GM23248 (cell line): ENCODE results near the gene GRIN3A.
A peak's percentile ranks its signal among the peaks of the same experiment; 100 is the strongest.

ENCODE experiments used
- EZH2 ChIP-seq: fragments of 200-600 bp; sonication (generic); IDR thresholded peaks from 2 replicates; pipeline ENCODE4 v1.6.1; 2018; ENCODE audit warnings: antibody characterized with exemption, mild to moderate bottlenecking; ENCODE audit not compliant: insufficient read depth, poor library complexity, severe bottlenecking
- EZH2phosphoT487 ChIP-seq: fragments of 200-600 bp; sonication (generic); IDR thresholded peaks from 2 replicates; pipeline ENCODE4 v1.6.1; 2018; ENCODE audit warnings: antibody characterized with exemption, moderate library complexity, mild to moderate bottlenecking, low read depth; ENCODE audit not compliant: insufficient read depth

DNA sequence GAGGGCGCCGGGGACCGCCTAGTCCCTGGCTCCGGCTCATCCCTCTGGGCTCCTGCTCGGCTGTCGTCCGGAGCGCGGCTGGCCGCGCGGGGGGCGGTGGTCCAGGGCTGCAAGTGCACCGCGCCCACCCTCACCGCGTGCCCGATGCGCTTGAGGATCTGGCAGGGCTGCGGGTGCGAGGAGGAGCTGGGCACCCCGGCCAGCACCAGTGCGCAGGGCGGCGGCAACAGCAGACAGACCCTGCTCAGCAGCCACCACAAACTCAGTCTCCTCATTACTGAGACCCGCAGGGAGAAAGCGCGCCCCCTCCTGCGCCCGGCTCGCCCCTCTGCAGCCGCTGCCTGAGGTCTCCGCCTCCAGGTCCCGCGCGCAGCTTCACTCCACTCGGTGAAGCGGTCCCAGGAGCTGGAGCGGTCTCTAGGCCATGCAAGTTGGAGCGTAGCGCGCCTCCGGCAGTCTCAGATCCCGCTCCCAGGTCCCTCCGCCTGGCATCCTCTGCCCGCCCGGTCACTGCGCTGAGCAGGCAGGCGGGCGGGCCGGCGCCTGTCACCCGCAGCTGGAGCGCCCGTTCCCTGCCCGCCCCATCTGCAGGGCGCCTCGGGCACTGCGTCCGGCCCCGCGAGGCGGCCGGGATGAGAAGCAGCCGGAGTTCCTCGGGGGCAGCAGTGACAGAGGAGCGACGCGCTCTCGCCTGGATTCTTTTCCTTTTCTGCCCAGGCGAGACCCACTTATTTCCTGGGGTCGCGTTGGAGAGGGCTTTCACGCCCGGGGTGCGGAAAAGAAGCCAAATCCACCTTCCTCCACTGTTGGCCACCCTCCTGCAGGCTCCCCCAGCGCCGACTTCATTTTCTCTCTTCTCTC, 512 bp downstream of the GRIN3A start:
- TF ChIP-seq EZH2phosphoT487: no peak
- TF ChIP-seq EZH2: peak; percentile 7
